CD4-positive, alpha-beta T cell treated with Interleukin-4 for 1 hour (primary cell): Measurements from ENCODE around the gene CES3.
"Not testable (repeated sequence)": the region's sequence is repeated elsewhere in the genome, so short reads cannot be mapped to it uniquely, and the experiment has no call there.

ENCODE experiments used
- DNase-seq, 2 donors: peaks; one replicate each; pipeline ENCODE4 v3.0.0-alpha.2; 2020 to 2022

The CES3 gene

DNA sequence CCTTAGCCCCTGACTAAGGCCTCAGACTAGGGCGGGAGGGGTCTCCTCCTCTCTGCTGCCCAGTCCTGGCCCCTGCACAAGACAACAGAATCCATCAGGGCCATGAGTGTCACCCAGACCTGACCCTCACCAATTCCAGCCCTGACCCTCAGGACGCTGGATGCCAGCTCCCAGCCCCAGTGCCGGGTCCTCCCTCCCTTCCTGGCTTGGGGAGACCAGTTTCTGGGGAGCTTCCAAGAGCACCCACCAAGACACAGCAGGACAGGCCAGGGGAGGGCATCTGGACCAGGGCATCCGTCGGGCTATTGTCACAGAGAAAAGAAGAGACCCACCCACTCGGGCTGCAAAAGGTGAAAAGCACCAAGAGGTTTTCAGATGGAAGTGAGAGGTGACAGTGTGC is 12.7 kb downstream of the CES3 start:
- no peak for DNase-seq

DNA sequence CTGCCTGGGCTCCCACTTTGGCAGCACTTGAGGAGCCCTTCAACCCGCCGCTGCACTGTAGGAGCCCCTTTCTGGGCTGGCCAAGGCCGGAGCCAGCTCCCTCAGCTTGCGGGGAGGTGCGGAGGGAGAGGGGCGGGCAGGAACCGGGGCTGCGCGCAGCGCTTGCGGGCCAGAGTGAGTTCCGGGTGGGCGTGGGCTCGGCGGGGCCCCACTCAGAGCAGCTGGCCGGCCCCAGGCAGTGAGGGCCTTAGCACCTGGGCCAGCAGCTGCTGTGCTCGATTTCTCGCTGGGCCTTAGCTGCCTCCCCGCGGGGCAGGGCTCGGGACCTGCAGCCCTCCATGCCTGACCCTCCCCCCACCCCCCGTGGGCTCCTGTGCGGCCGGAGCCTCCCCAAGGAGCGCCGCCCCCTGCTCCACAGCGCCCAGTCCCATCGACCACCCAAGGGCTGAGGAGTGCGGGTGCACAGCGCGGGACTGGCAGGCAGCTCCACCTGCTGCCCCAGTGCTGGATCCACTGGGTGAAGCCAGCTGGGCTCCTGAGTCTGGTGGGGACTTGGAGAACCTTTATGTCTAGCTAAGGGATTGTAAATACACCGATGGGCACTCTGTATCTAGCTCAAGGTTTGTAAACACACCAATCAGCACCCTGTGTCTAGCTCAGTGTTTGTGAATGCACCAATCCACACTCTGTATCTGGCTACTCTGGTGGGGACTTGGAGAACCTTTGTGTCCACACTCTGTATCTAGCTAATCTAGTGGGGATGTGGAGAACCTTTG is 13.3 kb downstream of the CES3 start:
- DNase-seq = not testable (repeated sequence)

DNA sequence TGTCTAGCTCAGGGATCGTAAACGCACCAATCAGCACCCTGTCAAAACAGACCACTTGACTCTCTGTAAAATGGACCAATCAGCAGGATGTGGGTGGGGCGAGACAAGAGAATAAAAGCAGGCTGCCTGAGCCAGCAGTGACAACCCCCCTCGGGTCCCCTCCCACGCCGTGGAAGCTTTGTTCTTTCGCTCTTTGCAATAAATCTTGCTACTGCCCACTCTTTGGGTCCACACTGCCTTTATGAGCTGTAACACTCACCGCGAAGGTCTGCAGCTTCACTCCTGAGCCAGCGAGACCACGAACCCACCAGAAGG is 13.8 kb downstream of the CES3 start:
- DNase-seq = peak; percentile 56 to 74

DNA sequence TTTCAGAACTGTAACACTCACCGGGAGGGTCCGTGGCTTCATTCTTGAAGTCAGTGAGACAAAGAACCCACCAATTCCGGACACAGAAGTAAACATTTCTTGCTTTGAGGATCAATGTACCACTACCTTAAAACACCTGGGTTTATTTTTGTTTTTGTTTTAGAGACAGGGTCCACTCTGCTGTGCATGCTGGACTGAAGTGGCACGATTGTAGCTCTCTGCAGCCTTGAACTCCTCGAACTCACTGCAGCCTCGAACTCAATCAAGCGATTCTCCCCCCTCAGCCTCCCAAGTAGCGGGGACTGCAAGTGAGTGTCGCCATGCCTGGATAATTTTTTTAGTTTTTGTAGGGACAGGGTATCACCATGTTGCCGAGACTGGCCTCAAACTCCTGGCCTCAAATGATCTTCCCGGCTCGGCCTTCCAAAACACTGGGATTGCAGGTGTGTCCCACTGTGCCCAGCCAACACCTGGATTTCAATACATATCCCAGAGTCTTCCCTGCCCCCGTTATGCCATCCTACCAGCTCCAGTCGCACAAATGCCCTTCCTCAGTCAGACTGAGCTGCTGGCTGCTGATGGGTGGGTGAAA is 14.3 kb downstream of the CES3 start:
- no peak for DNase-seq

DNA sequence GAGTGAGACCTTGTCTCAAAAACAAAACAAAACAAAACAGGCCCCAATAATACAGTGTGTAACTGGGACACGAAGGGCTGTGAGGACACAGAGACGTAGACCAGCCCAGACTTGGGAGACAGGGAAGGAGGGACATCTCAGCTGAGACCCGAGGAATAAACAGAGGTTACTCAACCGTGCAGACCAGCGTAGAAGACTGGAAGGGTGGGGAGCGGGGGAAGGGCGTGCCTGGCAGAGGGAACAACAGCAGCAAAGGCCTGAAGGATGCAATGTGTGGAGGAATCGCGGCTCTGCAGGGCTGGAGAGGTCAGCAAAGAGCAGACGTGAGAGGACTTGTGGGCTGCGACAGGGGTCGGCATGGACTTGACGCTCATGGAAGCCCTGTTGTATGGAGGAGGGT is 15.7 kb downstream of the CES3 start:
- DNase-seq = no peak

DNA sequence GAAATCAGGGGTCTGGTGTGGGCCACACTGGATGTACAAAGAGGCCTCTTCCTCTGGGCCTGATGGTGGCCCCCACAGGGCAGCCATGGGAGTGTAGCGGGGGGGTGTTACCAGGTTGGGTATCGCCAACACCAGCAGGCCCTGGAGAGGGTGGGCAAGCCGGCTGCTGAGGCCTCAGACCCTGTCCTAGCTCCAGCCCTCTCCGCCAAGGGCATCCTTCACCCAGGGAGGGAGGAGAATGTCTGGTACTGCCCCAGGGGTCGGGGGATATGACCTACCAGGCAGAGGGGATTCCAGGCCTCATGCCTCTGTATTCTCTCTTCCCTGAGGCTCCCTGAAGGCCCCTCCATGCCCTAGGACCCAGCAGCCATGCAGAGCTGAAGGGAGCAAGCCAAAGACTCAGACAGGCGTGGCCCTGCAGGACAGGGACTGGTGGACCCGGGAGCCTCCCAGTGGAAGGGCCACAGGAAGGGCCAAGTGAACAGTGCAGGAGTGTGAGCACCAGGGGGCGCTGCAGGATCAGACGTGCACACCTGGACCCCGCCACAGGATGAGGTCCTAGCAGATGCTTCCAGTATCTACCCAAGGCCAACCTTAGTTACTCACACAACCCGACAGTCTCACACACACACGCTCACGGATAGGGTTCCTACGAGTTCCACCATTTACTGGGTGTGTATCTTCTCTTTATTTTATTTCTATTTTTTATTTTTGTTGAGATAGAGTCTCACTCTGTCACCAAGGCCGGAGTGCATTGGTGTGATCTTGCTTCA is 16.5 kb downstream of the CES3 start:
- peak; percentile 86 for DNase-seq

DNA sequence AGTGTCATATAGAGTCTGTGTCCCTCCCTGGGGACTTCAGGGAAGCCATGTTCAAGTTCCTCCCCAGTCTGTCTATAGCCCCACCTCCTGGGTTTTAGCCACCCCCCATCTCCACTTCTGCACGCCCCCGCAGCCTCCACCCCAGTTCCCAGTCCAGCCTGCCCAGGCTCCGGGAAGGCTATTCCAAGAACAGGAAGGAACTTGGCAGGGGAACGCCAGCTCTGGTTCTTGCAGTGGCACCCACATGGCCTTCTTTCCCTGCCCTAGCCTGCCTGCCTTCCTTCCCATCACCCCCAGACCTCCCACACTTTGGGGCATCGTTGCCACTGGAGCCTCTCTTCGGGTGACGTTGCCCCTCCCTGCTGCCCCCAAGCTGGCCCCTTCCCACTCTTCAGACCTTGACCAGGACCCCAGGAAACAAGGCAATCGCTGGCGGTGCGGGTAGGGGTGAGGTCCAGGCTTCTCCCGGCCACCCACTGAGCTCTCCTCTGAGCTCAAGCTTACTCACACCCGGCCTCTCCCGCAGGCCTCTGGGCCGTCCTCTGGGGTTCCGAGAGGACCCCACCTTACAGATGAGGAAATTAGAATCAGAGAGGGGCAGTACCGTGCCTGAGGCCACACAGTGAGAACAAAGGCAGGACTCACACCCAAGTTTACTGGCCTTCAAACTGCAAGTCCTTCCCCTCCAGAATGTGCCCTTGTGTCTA is 18.1 kb downstream of the CES3 start:
- DNase-seq = no peak

DNA sequence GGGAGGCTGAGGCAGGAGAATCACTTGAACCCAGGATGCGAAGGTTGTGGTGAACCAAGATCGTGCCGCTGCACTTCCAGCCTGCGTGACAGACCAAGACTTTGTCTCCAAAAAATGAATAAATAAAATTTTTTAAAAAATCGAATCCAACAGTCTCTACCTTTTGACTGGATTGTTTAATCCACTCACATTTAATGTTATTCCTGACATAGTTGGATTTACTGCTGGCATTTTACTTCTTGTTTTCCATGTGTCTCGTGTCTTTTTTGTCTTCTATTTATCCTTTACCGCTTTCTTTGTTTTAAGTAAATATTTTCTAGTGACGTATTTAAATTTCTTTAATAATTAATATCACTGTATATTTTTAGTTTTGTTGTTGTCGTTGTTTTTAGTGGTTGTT is 22.0 kb downstream of the CES3 start:
- DNase-seq = no peak

DNA sequence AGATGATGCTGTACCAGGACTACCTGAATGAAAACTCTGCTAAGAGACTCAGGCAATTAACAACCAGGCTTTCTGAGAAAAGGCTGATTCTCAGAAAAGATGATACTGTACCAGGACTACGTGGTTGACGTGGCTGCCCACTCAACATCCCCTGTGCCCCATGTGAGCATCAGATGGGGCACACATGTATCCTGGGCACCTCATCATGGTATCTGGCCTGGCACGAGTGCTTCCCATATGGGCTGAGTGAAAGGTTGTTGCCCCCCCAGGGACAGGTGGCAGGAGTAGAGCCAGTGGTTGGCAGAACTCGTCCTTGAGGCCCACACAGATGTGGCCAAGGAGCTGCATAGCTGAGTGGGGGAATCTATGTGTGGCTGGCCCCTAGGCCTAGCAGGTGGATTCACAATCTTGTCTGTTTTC is 23.8 kb downstream of the CES3 start:
- peak; percentile 19 to 65 for DNase-seq

DNA sequence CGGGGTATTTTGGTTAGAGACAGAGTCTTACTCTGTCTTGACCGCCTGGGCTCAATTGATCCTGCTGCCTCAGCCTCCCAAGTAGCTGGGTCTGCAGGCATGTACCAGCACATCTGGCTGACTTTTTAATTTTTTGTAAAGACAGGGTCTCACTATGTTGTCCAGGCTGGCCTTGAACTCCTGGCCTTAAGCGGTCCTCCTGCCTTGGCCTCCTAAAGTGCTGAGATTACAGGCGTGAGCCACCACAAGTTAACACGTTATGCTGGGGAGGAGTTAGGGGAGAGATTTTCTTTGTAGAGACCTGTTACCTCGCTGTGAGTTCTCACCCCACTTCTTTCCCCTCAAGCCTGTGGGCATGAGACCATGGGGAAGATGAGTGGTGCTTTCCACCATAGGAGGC is 25.5 kb downstream of the CES3 start:
- no peak for DNase-seq

DNA sequence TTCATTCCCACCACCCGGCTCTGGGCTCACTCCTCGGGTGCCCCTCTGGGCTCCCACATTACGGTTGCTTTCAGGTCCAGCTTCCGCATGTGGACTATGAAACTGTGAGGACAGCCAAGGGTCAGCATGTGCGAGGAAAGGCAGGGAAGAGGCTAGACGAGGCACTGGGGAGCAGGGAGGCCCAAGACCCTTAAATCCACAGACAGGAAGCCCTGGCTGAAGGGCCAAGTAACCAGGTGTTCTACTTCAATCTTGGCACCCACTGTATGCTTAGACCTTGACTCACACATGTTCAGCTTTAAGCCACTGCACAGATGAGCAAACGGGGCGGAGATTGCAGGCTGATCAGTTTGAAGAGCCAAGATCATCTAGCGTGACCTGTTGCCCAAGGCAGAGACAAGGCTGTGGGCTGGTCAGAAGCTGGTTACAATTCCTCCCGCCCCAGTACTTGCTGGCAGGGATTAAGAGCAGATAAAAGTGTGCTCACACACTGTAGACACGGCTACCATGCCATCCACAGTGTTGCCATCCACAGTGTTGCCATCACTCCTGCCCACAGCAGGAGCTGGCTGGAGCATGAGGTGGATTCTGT is 27.2 kb downstream of the CES3 start, which contains the start of gene CES4A:
TSS of gene CES4A (plus strand) at position 393 of the 592 bp plus-strand sequence. CDS start at position 577, 184 bp downstream.
- no peak for DNase-seq

DNA sequence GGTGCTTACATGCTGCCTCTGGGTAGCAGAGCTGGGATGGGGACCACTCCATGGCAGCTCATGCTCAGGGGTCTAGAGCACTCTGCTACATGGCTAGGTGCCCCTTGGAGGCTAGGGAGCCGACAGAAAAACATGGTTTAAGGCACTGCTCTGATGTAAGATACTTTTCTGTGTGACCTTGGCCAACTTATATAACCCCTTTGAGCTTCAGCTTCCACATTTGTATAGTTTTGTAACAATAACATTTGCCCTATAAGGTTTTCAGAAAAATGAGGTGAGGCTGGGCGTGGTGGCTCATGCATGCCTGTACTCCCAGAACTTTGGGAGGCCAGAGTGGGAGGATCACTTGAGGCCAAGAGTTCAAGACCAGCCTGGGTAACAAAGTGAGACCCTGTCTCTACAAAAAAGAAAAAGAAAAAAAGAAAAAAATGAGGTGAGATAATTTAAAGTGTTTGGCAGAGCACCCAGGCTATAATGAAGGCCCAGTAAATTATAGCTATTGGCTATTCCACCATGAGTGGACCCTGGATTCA is 30.5 kb downstream of the CES3 start:
- no peak for DNase-seq

DNA sequence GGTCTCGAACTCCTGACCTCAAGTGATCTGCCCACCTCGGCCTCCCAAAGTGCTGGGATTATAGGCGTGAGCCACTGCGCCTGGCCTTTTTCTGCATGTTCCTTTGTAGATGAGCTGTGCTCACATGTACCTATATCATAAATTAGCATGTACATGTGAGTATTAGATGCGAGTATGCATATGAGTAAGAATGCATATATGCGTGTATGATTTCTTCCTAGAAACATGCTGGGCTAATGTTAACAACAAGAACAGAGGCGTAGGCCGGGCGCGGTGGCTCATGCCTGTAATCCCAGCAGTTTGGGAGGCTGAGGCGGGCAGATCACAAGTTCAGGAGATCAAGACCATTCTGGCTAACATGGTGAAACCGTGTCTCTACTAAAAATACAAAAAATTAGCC is 32.5 kb downstream of the CES3 start:
- not testable (repeated sequence) for DNase-seq

DNA sequence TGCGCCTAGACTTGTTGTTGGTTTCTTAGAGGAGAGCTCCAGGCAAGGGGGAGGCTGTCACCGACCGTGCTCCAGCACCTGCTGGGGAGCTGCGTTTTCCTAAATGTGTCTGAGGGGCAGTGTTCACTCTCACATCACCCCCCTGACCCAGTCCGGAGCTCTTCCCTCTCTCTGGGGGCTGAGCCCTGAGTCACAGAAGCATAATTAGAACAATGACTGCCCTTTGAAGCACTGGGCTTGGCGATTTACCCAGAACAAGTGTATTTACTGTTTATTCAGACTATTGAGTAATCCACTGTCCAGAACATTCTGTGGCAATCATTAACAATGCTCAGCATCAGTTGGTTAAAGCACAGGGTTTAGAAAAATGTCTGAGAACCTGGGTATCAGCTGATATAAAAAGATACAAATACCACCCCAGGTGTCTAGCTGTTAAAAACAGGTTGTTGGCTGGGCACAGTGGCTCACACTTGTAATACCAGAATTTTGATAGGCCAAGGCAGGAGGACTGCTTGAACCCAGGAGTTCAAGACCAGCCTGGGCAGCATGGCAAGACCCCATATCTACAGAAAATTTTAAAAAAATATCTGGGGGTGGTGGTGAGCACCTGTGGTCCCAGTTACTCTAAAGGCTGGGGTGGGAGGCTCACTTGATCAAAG is 35.4 kb downstream of the CES3 start:
- no peak for DNase-seq

DNA sequence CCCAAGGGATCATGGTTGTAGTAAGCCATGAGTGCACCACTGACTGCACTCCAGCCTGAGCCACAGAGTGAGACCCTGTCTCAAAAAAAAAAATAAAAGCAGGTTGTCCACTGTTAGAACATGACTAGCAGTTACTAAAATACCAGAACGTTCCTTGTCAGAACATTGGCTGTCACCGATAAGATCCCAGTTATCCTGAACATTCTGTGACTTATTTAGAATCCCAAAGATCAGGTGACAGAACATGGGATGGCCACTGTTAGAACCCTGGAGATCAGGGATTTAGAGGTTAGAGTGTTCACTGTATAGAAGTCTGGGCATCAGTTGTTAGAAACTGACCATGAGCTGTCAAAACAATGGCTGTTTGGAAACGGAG is 35.9 kb downstream of the CES3 start:
- DNase-seq = no peak

DNA sequence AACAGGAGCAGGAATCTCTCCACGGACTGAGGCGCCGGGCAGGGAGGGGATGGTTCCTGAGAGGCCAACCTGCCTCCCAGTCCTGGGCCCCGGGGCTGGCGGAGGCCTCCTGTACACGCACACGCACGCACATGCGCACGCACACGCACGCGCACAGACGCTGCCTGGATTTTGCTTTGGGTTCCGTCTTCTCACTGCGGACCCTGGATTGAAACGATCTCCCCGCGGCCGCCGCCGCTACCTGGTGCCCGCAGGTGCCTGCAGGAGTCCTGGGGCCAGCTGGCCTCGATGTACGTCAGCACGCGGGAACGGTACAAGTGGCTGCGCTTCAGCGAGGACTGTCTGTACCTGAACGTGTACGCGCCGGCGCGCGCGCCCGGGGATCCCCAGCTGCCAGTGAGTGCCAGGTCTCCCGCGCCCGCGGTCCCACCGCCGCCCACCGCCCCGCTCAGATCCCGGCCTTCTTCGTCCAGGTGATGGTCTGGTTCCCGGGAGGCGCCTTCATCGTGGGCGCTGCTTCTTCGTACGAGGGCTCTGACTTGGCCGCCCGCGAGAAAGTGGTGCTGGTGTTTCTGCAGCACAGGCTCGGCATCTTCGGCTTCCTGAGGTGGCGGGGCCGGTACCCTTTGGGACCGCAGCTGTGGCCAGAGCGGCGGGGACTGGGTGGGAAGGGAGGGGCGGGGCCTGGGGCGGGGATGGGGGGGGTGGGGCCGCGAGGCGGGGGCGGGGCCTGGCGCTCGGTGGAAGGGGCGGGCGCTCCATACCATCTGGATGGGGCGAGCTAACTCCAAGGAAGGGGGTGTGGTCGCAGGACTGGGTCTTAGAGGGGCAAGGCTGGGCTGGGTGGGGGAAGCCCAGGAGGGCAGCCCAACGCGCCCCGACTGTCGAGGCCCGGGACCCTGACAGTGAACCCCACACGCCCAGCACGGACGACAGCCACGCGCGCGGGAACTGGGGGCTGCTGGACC is 39.6 kb downstream of the CES3 start:
- DNase-seq = peak; percentile 60 to 71

DNA sequence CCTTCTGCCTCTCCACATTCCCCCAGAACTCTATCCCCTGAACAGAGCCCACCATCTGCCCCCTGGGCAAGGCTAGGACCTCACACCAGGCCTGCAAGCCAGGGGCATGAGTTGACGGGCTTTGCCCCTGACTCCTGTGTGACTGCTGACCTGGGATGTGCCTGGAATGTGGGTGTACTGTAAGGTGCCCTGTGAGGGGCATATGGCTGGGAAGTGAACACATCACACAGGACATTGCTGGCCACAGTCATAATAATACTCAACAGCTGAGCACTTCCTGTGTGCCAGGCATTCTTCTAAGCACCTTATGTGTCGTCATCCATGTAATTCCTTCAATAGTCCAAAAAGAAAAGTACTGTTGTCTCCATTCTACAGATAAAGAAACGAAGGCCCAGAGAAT is 40.7 kb downstream of the CES3 start:
- no peak for DNase-seq

DNA sequence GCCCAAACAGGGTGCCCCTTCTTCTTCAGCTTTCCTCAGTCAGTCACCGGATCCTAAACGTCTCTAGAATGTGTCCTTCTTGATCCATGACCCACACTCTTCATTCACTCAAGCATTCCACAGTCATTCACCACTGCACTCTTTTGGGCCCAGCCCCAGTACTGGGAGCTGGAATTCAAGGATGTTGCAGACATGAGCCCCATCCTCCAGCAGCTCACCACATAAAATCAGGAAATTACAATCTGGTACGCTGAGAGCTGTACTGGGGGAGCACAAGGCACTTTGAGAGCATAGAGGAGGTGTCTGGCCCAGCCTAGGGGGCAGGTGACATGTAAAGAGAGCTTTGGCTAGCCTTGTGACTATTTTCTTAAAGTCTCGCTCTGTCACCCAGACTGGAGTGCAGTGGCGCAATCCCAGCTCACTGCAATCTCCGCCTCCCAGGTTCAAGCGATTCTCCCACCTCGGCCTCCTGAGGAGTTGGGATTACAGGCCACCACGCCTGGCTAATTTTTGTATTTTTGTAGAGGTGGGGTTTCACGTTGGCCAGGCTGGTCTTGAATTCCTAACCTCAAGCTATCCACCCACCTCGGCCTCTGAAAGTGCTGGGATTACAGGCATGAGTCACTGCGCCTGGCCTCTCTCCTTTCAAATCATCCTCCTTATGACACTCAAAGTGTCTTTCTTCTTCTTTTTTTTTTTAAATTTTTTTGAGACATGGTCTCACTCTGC is 46.0 kb downstream of the CES3 start:
- DNase-seq = no peak

DNA sequence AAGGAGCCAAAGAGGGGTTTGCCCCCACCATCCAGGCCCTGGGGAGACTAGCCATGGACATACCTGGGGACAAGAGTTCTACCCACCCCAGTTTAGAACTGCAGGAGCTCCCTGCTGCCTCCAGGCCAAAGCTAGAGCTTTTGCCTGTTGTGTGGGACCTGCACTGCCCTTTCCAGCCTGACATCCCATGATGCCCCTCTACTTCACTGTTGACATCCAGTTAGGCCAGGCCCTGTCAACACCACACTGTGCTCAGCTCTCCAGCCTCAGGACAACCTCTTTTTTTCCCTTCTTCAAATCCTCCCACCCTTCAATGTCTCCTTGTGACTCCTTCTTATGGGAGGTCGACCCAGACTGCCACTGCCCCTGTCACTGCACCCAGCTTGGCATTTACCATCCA is 48.1 kb downstream of the CES3 start:
- no peak for DNase-seq

DNA sequence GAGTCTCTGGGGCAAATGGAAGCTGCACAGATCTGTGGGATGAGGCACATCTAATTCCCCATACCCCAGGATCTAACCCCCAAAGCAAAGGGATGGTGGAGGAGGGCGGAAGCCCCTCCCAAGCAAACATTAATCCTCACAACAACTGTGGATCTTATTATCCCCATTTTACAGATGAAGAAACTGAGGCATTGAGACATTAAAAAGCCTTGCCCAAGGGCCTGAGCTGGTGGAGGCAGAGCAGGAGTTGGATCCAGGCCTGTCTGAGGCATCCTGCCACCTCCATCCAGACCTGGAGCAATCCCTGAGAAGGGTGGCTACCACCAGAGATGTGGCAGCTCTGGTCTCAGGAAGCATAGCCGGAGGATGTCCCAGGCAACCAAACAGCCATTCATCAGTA is 50.2 kb downstream of the CES3 start:
- DNase-seq = no peak
